GM21390 (cell line): Measurements from ENCODE around the gene KAT6B.
A peak's percentile ranks its signal among the peaks of the same experiment; 100 is the strongest.

Experiments
- ATAC-seq: cut with Tn5 transposase; IDR thresholded peaks from one replicate; pipeline ENCODE4 v1.9.1; 2021; ENCODE audit not compliant: unreplicated experiment

The KAT6B gene

GRCh38 chr10:74822521-74823089, 3.8 kb upstream of the KAT6B start:
- ATAC-seq, result no peak

- ATAC-seq, result no peak
Observed at GRCh38 chr10:74823791-74824183, 2.6 kb upstream of the KAT6B start.

GRCh38 chr10:74824184-74824899, 2.1 kb upstream of the KAT6B start:
- no peak for ATAC-seq

GRCh38 chr10:74824900-74825370, 1.5 kb upstream of the KAT6B start:
- ATAC-seq, result no peak

- ATAC-seq, result peak; percentile 1
Observed at GRCh38 chr10:74825371-74826141, 844 bp upstream of the KAT6B start.

- ATAC-seq, result no peak
Observed at GRCh38 chr10:74827045-74827441, 643 bp downstream of the KAT6B start.

- no peak for ATAC-seq
Observed at GRCh38 chr10:74827694-74828093, 1.3 kb downstream of the KAT6B start.

- no peak for ATAC-seq
Observed at GRCh38 chr10:74828946-74829345, 2.5 kb downstream of the KAT6B start.

- ATAC-seq, result no peak
Observed at GRCh38 chr10:74831518-74832120, 5.2 kb downstream of the KAT6B start.

- no peak for ATAC-seq
Observed at GRCh38 chr10:74835963-74836362, 9.6 kb downstream of the KAT6B start.

GRCh38 chr10:74836877-74837276, 10.5 kb downstream of the KAT6B start:
- ATAC-seq, result no peak

- no peak for ATAC-seq
Observed at GRCh38 chr10:74837743-74838142, 11.3 kb downstream of the KAT6B start.

- no peak for ATAC-seq
Observed at GRCh38 chr10:74839708-74840107, 13.3 kb downstream of the KAT6B start.

- no peak for ATAC-seq
Observed at GRCh38 chr10:74841265-74841973, 15.0 kb downstream of the KAT6B start.

GRCh38 chr10:74842301-74842954, 16.0 kb downstream of the KAT6B start:
- ATAC-seq, result no peak

- no peak for ATAC-seq
Observed at GRCh38 chr10:74846958-74847357, 20.6 kb downstream of the KAT6B start.

- no peak for ATAC-seq
Observed at GRCh38 chr10:74851831-74852230, 25.4 kb downstream of the KAT6B start.

GRCh38 chr10:74852381-74852780, 26.0 kb downstream of the KAT6B start:
- no peak for ATAC-seq

GRCh38 chr10:74854610-74855009, 28.2 kb downstream of the KAT6B start:
- peak; percentile 40 for ATAC-seq

- ATAC-seq, result peak; percentile 57
Observed at GRCh38 chr10:74855027-74855426, 28.6 kb downstream of the KAT6B start.
